ENCODE data around the gene ITGB6. TPM values are rescaled to one million over a fixed set of nuclear protein-coding genes. Genes with fewer than 3 reads are reported as not detected.

Gene ITGB6
- total and polyA plus RNA-seq, 2 of the 8 experiments (the other 6 are each of a cell fraction or from before 2014, with no cell fraction given): not detected

- CTCF ChIA-PET (ENCODE audit: partially characterized antibody): interaction anchor here (0.6 to 5.1 kb wide), 37 partner anchors 7 to 998 kb away, joined by 3 to 43 read pairs (median 5); no protein-coding TSS in a partner anchor
- no peak for FAIRE-seq
- H3K79me2 ChIP-seq (ENCODE audit: control insufficient read depth in 1 of 2, insufficient read depth in 2 of 2, low read length in 2 of 2): no peaks in the 10 kb centered on the region
- H3K27ac ChIP-seq (ENCODE audit: low read depth, low read length): no peak overlapping the region
- H4K5ac ChIP-seq (ENCODE audit: insufficient read length, low read depth, low read length): no peak overlapping the region
- H2BK120ac ChIP-seq (replicated peaks; ENCODE audit: low read depth, low read length): no peak overlapping the region
- H3K4me3 ChIP-seq (ENCODE audit: extremely low read depth in 1 of 4, insufficient read depth in 2 of 4, low read depth in 3 of 4, low read length in 4 of 4): no peak overlapping the region
- H2AFZ ChIP-seq (ENCODE audit: low read length): no peak overlapping the region
- H3K23ac ChIP-seq (ENCODE audit: insufficient read length): no peak overlapping the region
- H3K79me1 ChIP-seq (ENCODE audit: low read depth, low read length): no peaks in the 10 kb centered on the region
- H3K23me2 ChIP-seq (ENCODE audit: low read depth, low read length): no peaks in the 10 kb centered on the region
- WGBS, 2 experiments (ENCODE audit: extremely low coverage in 1 of 2, insufficient coverage in 1 of 2, insufficient read length in 1 of 2, insufficient replicate concordance in 2 of 2, low coverage in 1 of 2, low lambda C conversion rate in 2 of 2, missing lambda C conversion rate in 1 of 2): 86% methylated on average over 7 of the region's 7 CpGs; no CpG with 5 or more reads in 1 of the 2 experiments
- no peak overlapping the region; the same call in 1 of the 2 replicates for H2BK12ac ChIP-seq (ENCODE audit: low read depth, low read length)
- H3K36me3 ChIP-seq (ENCODE audit: control insufficient read depth in 2 of 4, insufficient read depth in 4 of 4, low read length in 3 of 4): no peaks in the 10 kb centered on the region
- no peak for DNase-seq (ENCODE audit: low read depth in 1 of 2, low spot score in 2 of 2)
- no peak overlapping the region for H4K91ac ChIP-seq (replicated peaks; ENCODE audit: insufficient read length, low read length)
- H3K9ac ChIP-seq (replicated peaks in 1 of 4; ENCODE audit: extremely low read depth in 1 of 4, low read depth in 3 of 4, low read length in 3 of 4): no peak overlapping the region
- H2BK5ac ChIP-seq (ENCODE audit: low read depth, low read length): no peak overlapping the region
- H3K4me1 ChIP-seq (replicated peaks in 1 of 4; ENCODE audit: control insufficient read depth in 3 of 4, insufficient read depth in 4 of 4, low read length in 3 of 4): peaks cover 0 to 2% (median 0%) of the 10 kb centered on the region in 4 experiments; a peak in 1 of 7 replicates
- H3K14ac ChIP-seq (ENCODE audit: insufficient read length): no peak overlapping the region
- H3K27me3 ChIP-seq (replicated peaks in 1 of 4; ENCODE audit: control insufficient read depth in 3 of 4, extremely low read depth in 1 of 4, insufficient read depth in 3 of 4, low read length in 3 of 4): no peaks in the 10 kb centered on the region
- H3K56ac ChIP-seq (replicated peaks; ENCODE audit: insufficient read length, low read depth, low read length): no peak overlapping the region
- H4K8ac ChIP-seq (ENCODE audit: extremely low read depth, insufficient read depth, low read length): no peak overlapping the region
- H3K18ac ChIP-seq (ENCODE audit: extremely low read depth, low read length): no peak overlapping the region
- H2BK20ac ChIP-seq (ENCODE audit: low read length): no peak overlapping the region
- H2BK15ac ChIP-seq (ENCODE audit: low read length): no peak overlapping the region
- no peak overlapping the region for H3K4ac ChIP-seq (replicated peaks; ENCODE audit: insufficient read length, low read depth, low read length)
- no peak overlapping the region for H3K4me2 ChIP-seq (ENCODE audit: insufficient read depth in 1 of 2, low read depth in 2 of 2, low read length in 2 of 2)
- no peaks in the 10 kb centered on the region for H4K20me1 ChIP-seq (replicated peaks in 1 of 2; ENCODE audit: control insufficient read depth in 1 of 2, insufficient read depth in 2 of 2, low read length in 2 of 2)
- H2AK5ac ChIP-seq (ENCODE audit: low read depth, low read length): no peak overlapping the region
- no peaks in the 10 kb centered on the region for H3K9me3 ChIP-seq (ENCODE audit: insufficient read depth in 2 of 2, low read depth in 1 of 2, low read length in 1 of 2)
- POLR2A ChIA-PET (ENCODE audit: partially characterized antibody): interaction anchor here (0.9 kb wide), 1 partner anchor 1050 kb away, joined by 3 read pairs; the partner anchor contains the start of gene TANK
- TF ChIP-seq TCF12 (IDR thresholded peaks at IDR 0.05; ENCODE audit: low read depth, low read length) (no peak), HDAC2 (IDR thresholded peaks at IDR 0.05; ENCODE audit: borderline replicate concordance in 1 of 2, low read depth in 2 of 2, low read length in 2 of 2) (no peak), ZNF274 (IDR thresholded peaks at IDR 0.05; ENCODE audit: borderline replicate concordance, extremely low read depth, low read length) (no peak), ASH2L (IDR thresholded peaks at IDR 0.05; ENCODE audit: low read length) (no peak), YY1 (IDR thresholded peaks at IDR 0.05; ENCODE audit: low read depth, low read length) (no peak), USF2 (IDR thresholded peaks at IDR 0.05; ENCODE audit: low read length) (no peak), KDM4A (IDR thresholded peaks at IDR 0.05; ENCODE audit: low read depth, low read length, severe bottlenecking) (no peak), POU5F1 (IDR thresholded peaks at IDR 0.05; ENCODE audit: low read depth, low read length) (no peak), GTF2F1 (IDR thresholded peaks at IDR 0.05; ENCODE audit: borderline replicate concordance, low read depth, low read length) (no peak), SIN3A (conservative IDR thresholded peaks at IDR 0.05 in 1 of 2, IDR thresholded peaks at IDR 0.05 in 1 of 2; ENCODE audit: low read depth in 1 of 2, low read length in 2 of 2) (no peak), SUZ12 (IDR thresholded peaks at IDR 0.05; ENCODE audit: low read length) (no peak), POLR2A (IDR thresholded peaks at IDR 0.05; ENCODE audit: control extremely low read depth in 1 of 2, low read depth in 2 of 2, low read length in 2 of 2) (no peak), BACH1 (IDR thresholded peaks at IDR 0.05; ENCODE audit: low read length) (no peak)
Measured at GRCh38 chr2:160110674-160111239, 89.3 kb downstream of the ITGB6 start.

Data from H1 (cell line).